ENCODE data around the gene SLC16A9.
"Not testable (repeated sequence)": the region's sequence is repeated elsewhere in the genome, so short reads cannot be mapped to it uniquely, and the experiment has no call there.

SLC16A9 gene

GRCh38 chr10:59709395-59710125 is at the start of gene SLC16A9:
Gene SLC16A9, minus strand, starts transcription at chr10:59709850. Its CDS starts 25,559 bp downstream, at chr10:59684291.
- no peaks in the 10 kb centered on the region for H3K36me3 ChIP-seq (ENCODE audit: control insufficient read depth in 5 of 5, insufficient read depth in 5 of 5, low read length in 5 of 5)
- H3K4me3 ChIP-seq (ENCODE audit: low read depth in 1 of 5, low read length in 5 of 5) = peak within 1 kb of the TSS; percentile 31 to 80 (median 56)
- H3K27me3 ChIP-seq (ENCODE audit: control insufficient read depth in 5 of 5, insufficient read depth in 4 of 5, low read length in 5 of 5) = peaks cover 5 to 14% (median 6%) of the 10 kb centered on the region in 5 donors
- no peaks in the 10 kb centered on the region for H3K9me3 ChIP-seq (ENCODE audit: control insufficient read depth in 5 of 5, low read length in 5 of 5)
- peaks cover 0 to 20% (median 17%) of the 10 kb centered on the region in 5 donors for H3K4me1 ChIP-seq (ENCODE audit: control insufficient read depth in 5 of 5, insufficient read depth in 5 of 5, low read length in 5 of 5)
- no peak within 1 kb of the TSS for H3K27ac ChIP-seq (ENCODE audit: low read depth, low read length)
- H3K9ac ChIP-seq (ENCODE audit: low read length in 5 of 5) = peak within 1 kb of the TSS in 4 of 5 donors; percentile 23 to 52 (median 26)

- Histone ChIP-seq H3K9me3 (ENCODE audit: control insufficient read depth in 5 of 5, low read length in 5 of 5) (no peaks in the 10 kb centered on the region), H3K36me3 (ENCODE audit: control insufficient read depth in 5 of 5, insufficient read depth in 5 of 5, low read length in 5 of 5) (no peaks in the 10 kb centered on the region), H3K4me3 (ENCODE audit: low read depth in 1 of 5, low read length in 5 of 5) (no peak overlapping the region), H3K27ac (ENCODE audit: low read depth, low read length) (no peak overlapping the region), H3K4me1 (ENCODE audit: control insufficient read depth in 5 of 5, insufficient read depth in 5 of 5, low read length in 5 of 5) (no peaks in the 10 kb centered on the region), H3K27me3 (ENCODE audit: control insufficient read depth in 5 of 5, insufficient read depth in 4 of 5, low read length in 5 of 5) (no peaks in the 10 kb centered on the region), H3K9ac (ENCODE audit: low read length in 5 of 5) (no peak overlapping the region)
Measured at GRCh38 chr10:59757966-59758365, 48.3 kb upstream of the SLC16A9 start.

- no peaks in the 10 kb centered on the region for H3K4me1 ChIP-seq (ENCODE audit: control insufficient read depth in 5 of 5, insufficient read depth in 5 of 5, low read length in 5 of 5)
- H3K9me3 ChIP-seq (ENCODE audit: control insufficient read depth in 5 of 5, low read length in 5 of 5) = no peaks in the 10 kb centered on the region
- H3K27ac ChIP-seq (ENCODE audit: low read depth, low read length) = no peak overlapping the region
- H3K36me3 ChIP-seq (ENCODE audit: control insufficient read depth in 5 of 5, insufficient read depth in 5 of 5, low read length in 5 of 5) = no peaks in the 10 kb centered on the region
- no peak overlapping the region for H3K9ac ChIP-seq (ENCODE audit: low read length in 5 of 5)
- H3K27me3 ChIP-seq (ENCODE audit: control insufficient read depth in 5 of 5, insufficient read depth in 4 of 5, low read length in 5 of 5) = no peaks in the 10 kb centered on the region
- H3K4me3 ChIP-seq (ENCODE audit: low read depth in 1 of 5, low read length in 5 of 5) = no peak overlapping the region
Measured at GRCh38 chr10:59754951-59755350, 45.3 kb upstream of the SLC16A9 start.

- Histone ChIP-seq H3K9ac (ENCODE audit: low read length in 5 of 5) (no peak within 1 kb of the TSS), H3K27me3 (ENCODE audit: control insufficient read depth in 5 of 5, insufficient read depth in 4 of 5, low read length in 5 of 5) (no peaks in the 10 kb centered on the region), H3K36me3 (ENCODE audit: control insufficient read depth in 5 of 5, insufficient read depth in 5 of 5, low read length in 5 of 5) (no peaks in the 10 kb centered on the region), H3K27ac (ENCODE audit: low read depth, low read length) (no peak within 1 kb of the TSS), H3K9me3 (ENCODE audit: control insufficient read depth in 5 of 5, low read length in 5 of 5) (no peaks in the 10 kb centered on the region), H3K4me1 (ENCODE audit: control insufficient read depth in 5 of 5, insufficient read depth in 5 of 5, low read length in 5 of 5) (no peaks in the 10 kb centered on the region), H3K4me3 (ENCODE audit: low read depth in 1 of 5, low read length in 5 of 5) (no peak within 1 kb of the TSS)
Measured at GRCh38 chr10:59753267-59753666, 43.6 kb upstream of the SLC16A9 start, which contains the start of gene MRLN. Gene MRLN, minus strand, starts transcription at chr10:59753455.

DNA sequence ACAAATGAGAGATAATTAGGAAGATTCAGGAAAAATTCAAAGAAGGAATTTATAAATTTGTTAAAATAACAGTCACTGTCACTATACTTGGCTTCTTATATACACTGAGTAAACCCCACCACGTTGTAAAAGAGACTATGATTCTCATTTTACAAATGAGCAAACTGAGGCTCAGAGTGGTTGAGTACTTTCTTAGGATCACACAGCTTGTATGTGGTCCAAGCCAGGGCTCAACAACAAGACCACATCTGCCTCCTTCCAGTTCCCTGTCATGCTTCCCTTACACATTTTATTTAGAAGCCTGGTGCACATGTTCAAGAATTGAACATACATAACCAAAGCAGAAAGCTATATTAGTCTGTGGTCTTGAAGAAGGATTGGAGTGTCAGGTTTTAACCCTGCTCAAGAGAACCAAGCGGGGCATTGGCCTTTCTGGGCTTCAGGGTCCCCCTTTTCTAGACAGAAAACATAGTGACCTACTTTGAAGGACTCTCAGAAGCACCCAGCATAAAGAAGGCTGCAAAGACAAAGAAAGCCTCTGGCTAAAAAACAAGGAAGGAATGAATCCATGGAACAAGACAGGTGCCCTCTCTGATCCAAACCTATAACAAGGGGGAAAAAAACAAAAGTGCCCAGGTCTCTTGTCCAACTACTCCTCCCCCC is 42.8 kb upstream of the SLC16A9 start:
- H3K27ac ChIP-seq (ENCODE audit: low read depth, low read length) = no peak overlapping the region
- no peak overlapping the region for H3K4me3 ChIP-seq (ENCODE audit: low read depth in 1 of 5, low read length in 5 of 5)
- no peaks in the 10 kb centered on the region for H3K9me3 ChIP-seq (ENCODE audit: control insufficient read depth in 5 of 5, low read length in 5 of 5)
- no peaks in the 10 kb centered on the region for H3K27me3 ChIP-seq (ENCODE audit: control insufficient read depth in 5 of 5, insufficient read depth in 4 of 5, low read length in 5 of 5)
- H3K4me1 ChIP-seq (ENCODE audit: control insufficient read depth in 5 of 5, insufficient read depth in 5 of 5, low read length in 5 of 5) = no peaks in the 10 kb centered on the region
- no peaks in the 10 kb centered on the region for H3K36me3 ChIP-seq (ENCODE audit: control insufficient read depth in 5 of 5, insufficient read depth in 5 of 5, low read length in 5 of 5)
- H3K9ac ChIP-seq (ENCODE audit: low read length in 5 of 5) = no peak overlapping the region

DNA sequence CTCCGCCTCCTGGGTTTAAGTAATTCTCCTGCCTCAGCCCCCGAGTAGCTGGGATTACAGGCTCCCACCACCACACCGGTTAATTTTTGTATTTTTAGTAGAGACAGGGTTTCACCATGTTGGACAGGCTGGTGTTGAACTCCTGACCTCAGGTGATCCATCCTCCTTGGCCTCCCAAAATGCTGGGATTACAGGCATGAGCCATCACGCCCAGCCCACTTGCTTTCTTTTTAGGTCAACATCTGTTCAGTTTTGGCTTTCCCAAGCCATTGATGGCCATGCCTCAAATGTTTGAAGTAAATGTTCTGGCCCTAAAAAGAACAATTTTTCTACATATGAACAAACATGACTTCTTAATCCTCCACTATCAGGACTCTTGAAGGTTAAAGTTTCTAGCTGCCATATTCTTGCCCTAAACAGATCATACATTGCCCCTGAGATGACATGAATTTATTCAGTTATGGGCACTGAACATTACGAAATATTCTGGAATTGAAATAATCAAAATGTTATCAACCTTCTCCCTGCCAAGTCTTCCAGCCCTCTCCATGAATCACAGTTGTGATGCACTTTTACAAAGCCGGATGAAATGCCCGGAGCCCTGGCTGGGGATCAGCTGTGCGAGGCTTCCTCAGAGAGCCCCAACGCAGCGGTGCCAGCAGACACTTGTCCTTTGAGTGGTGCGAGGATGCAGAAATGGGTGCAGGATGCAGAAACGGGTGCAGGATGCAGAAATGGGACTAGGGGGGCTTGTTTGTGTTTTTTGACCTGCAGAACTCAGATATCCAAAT is 40.7 kb upstream of the SLC16A9 start:
- H3K9me3 ChIP-seq (ENCODE audit: control insufficient read depth in 5 of 5, low read length in 5 of 5) = no peaks in the 10 kb centered on the region
- H3K27me3 ChIP-seq (ENCODE audit: control insufficient read depth in 5 of 5, insufficient read depth in 4 of 5, low read length in 5 of 5) = no peaks in the 10 kb centered on the region
- no peaks in the 10 kb centered on the region for H3K36me3 ChIP-seq (ENCODE audit: control insufficient read depth in 5 of 5, insufficient read depth in 5 of 5, low read length in 5 of 5)
- H3K4me1 ChIP-seq (ENCODE audit: control insufficient read depth in 5 of 5, insufficient read depth in 5 of 5, low read length in 5 of 5) = no peaks in the 10 kb centered on the region
- H3K27ac ChIP-seq (ENCODE audit: low read depth, low read length) = no peak overlapping the region
- H3K4me3 ChIP-seq (ENCODE audit: low read depth in 1 of 5, low read length in 5 of 5) = no peak overlapping the region
- no peak overlapping the region for H3K9ac ChIP-seq (ENCODE audit: low read length in 5 of 5)

DNA sequence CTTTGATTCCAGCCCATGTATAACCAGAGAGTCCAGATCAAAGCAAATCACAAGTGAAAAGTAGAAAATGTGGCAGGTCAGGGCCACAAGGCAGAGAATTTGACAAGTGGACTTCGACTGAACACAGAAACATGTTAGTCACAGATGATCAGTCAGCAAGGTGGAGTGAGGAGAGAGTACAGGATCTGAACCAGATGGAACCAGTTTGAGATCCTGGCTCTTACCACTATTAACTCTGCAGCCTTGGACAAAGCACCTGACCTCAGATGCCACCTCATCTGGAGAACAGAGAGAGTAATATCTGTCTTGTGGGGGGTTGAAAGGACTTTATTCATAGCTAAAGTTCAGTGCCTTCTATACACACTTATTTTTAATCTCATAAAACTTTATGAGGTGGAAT is 39.2 kb upstream of the SLC16A9 start:
- Histone ChIP-seq H3K27ac (ENCODE audit: low read depth, low read length) (no peak overlapping the region), H3K9me3 (ENCODE audit: control insufficient read depth in 5 of 5, low read length in 5 of 5) (no peaks in the 10 kb centered on the region), H3K4me3 (ENCODE audit: low read depth in 1 of 5, low read length in 5 of 5) (no peak overlapping the region), H3K4me1 (ENCODE audit: control insufficient read depth in 5 of 5, insufficient read depth in 5 of 5, low read length in 5 of 5) (no peaks in the 10 kb centered on the region), H3K27me3 (ENCODE audit: control insufficient read depth in 5 of 5, insufficient read depth in 4 of 5, low read length in 5 of 5) (no peaks in the 10 kb centered on the region), H3K36me3 (ENCODE audit: control insufficient read depth in 5 of 5, insufficient read depth in 5 of 5, low read length in 5 of 5) (no peaks in the 10 kb centered on the region), H3K9ac (ENCODE audit: low read length in 5 of 5) (no peak overlapping the region)

- no peak overlapping the region for H3K27ac ChIP-seq (ENCODE audit: low read depth, low read length)
- no peaks in the 10 kb centered on the region for H3K9me3 ChIP-seq (ENCODE audit: control insufficient read depth in 5 of 5, low read length in 5 of 5)
- no peak overlapping the region for H3K9ac ChIP-seq (ENCODE audit: low read length in 5 of 5)
- H3K27me3 ChIP-seq (ENCODE audit: control insufficient read depth in 5 of 5, insufficient read depth in 4 of 5, low read length in 5 of 5) = no peaks in the 10 kb centered on the region
- H3K36me3 ChIP-seq (ENCODE audit: control insufficient read depth in 5 of 5, insufficient read depth in 5 of 5, low read length in 5 of 5) = no peaks in the 10 kb centered on the region
- no peaks in the 10 kb centered on the region for H3K4me1 ChIP-seq (ENCODE audit: control insufficient read depth in 5 of 5, insufficient read depth in 5 of 5, low read length in 5 of 5)
- no peak overlapping the region for H3K4me3 ChIP-seq (ENCODE audit: low read depth in 1 of 5, low read length in 5 of 5)
Measured at GRCh38 chr10:59745163-59745650, 35.6 kb upstream of the SLC16A9 start.

DNA sequence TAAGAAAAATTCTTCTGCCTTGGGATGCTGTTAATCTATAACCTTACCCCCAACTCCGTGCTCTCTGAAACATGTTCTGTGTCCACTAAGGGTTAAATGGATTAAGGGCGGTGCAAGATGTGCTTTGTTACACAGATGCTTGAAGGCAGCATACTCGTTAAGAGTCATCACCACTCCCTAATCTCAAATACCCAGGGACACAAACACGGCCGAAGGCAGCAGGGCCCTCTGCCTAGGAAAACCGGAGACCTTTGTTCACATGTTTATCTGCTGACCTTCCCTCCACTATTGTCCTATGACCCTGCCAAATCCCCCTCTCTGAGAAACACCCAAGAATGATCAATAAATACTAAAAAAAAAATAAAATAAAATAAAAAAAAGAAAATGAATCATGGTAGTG is 35.1 kb upstream of the SLC16A9 start:
- not testable (repeated sequence) for H3K36me3 ChIP-seq (ENCODE audit: control insufficient read depth in 5 of 5, insufficient read depth in 5 of 5, low read length in 5 of 5); H3K9me3 ChIP-seq (ENCODE audit: control insufficient read depth in 5 of 5, low read length in 5 of 5); H3K27me3 ChIP-seq (ENCODE audit: control insufficient read depth in 5 of 5, insufficient read depth in 4 of 5, low read length in 5 of 5); H3K4me3 ChIP-seq (ENCODE audit: low read depth in 1 of 5, low read length in 5 of 5); H3K4me1 ChIP-seq (ENCODE audit: control insufficient read depth in 5 of 5, insufficient read depth in 5 of 5, low read length in 5 of 5); H3K27ac ChIP-seq (ENCODE audit: low read depth, low read length); H3K9ac ChIP-seq (ENCODE audit: low read length in 5 of 5)

DNA sequence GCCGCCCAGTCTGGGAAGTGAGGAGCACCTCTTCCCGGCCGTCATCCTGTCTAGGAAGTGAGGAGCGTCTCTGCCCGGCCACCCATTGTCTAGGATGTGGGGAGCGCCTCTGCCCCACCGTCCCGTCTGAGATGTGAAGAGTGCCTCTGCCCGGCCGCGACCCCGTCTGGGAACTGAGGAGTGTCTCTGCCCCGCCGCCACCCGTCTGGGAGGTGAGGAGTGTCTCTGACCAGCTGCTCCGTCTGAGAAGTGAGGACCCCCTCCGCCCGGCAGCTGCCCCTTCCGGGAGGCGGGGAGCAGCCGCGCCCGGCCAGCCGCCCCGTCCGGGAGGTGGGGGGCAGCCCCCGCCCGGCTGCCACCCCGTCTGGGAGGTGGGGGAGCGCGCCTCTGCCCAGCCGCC is 34.5 kb upstream of the SLC16A9 start:
- H3K4me1 ChIP-seq (ENCODE audit: control insufficient read depth in 5 of 5, insufficient read depth in 5 of 5, low read length in 5 of 5); H3K36me3 ChIP-seq (ENCODE audit: control insufficient read depth in 5 of 5, insufficient read depth in 5 of 5, low read length in 5 of 5); H3K27ac ChIP-seq (ENCODE audit: low read depth, low read length); H3K9ac ChIP-seq (ENCODE audit: low read length in 5 of 5); H3K9me3 ChIP-seq (ENCODE audit: control insufficient read depth in 5 of 5, low read length in 5 of 5); H3K27me3 ChIP-seq (ENCODE audit: control insufficient read depth in 5 of 5, insufficient read depth in 4 of 5, low read length in 5 of 5); H3K4me3 ChIP-seq (ENCODE audit: low read depth in 1 of 5, low read length in 5 of 5): not testable (repeated sequence)

All from subcutaneous abdominal adipose tissue (tissue), 5 donors.